ENCODE data around the gene YPEL1. TPM values are rescaled to one million over a fixed set of nuclear protein-coding genes. Genes with fewer than 3 reads are reported as not detected.
"Not testable (repeated sequence)": the region's sequence is repeated elsewhere in the genome, so short reads cannot be mapped to it uniquely, and the experiment has no call there.

The YPEL1 gene
- total RNA-seq, 2 experiments from 2014 or later, result 0.99 to 1.2 TPM

GRCh38 chr22:21726650-21727049, 8.9 kb downstream of the YPEL1 start:
- DNase-seq (peak; percentile 64), ATAC-seq (peak; percentile 98)
- H3K4me1 Mint-ChIP-seq (ENCODE audit: low read depth), result peaks cover 9% of the 10 kb centered on the region
- ChIA-PET POLR2A (no interaction called here), CTCF (interaction anchor here (0.6 to 1.3 kb wide), 7 partner anchors 9 to 163 kb away, joined by 3 to 6 read pairs (median 3); partner anchors contain the start of gene PPIL2)
- H3K27ac Mint-ChIP-seq, result no peak overlapping the region
- no peaks in the 10 kb centered on the region for H3K9me3 Mint-ChIP-seq
- intact Hi-C loops (cut with micrococcal nuclease), result no loop called here
- no peaks in the 10 kb centered on the region for H3K27me3 Mint-ChIP-seq
- no peak overlapping the region for H3K4me3 Mint-ChIP-seq
- peak; percentile 50 for TF ChIP-seq CTCF (IDR thresholded peaks at IDR 0.05)
- no peaks in the 10 kb centered on the region for H3K36me3 Mint-ChIP-seq (ENCODE audit: low read depth)

DNA sequence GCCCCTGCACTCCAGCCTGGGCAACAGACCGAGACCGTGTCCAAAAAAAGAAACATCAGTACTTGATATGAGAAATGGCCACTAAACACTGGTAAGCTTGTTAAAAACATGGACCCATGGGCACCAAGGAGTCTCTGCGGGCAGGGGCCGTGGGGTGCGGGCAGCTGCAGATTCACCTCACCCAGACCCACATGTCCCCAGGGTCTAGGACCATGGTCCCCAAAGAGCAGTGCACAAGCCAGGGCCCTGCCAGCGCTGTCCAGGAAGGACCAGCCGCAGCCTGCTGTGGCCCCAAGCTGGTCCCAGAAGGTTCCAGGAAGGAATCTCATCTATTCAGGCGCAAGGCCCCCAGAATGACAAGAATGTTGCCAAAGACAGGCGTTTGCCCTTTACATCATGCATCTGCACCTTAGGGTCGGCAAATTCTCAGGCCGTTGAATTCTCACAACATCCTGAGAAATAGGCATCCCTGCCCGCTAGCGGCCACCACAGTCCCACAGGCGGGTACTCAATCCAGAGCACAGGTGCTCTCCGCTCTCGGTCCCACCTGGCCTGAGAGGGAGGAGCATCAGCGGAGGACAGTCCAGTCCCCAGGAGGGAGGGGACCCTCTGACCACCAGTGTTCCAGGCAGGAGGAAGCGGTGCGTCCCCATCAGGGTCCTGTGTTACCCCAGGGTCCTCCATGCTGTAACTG, 9.5 kb downstream of the YPEL1 start:
- intact Hi-C loops (cut with micrococcal nuclease), result no loop called here
- TF ChIP-seq CTCF (IDR thresholded peaks at IDR 0.05), result no peak
- CTCF ChIA-PET, result interaction anchor here (0.6 to 1.3 kb wide), 7 partner anchors 9 to 164 kb away, joined by 3 to 6 read pairs (median 3); partner anchors contain the start of gene PPIL2
- Mint-ChIP-seq H3K27ac (no peak overlapping the region), H3K27me3 (no peaks in the 10 kb centered on the region), H3K4me3 (no peak overlapping the region), H3K4me1 (ENCODE audit: low read depth) (peaks cover 9% of the 10 kb centered on the region), H3K36me3 (ENCODE audit: low read depth) (no peaks in the 10 kb centered on the region), H3K9me3 (no peaks in the 10 kb centered on the region)
- ATAC-seq (no peak), DNase-seq (no peak)
- POLR2A ChIA-PET, result no interaction called here

DNA sequence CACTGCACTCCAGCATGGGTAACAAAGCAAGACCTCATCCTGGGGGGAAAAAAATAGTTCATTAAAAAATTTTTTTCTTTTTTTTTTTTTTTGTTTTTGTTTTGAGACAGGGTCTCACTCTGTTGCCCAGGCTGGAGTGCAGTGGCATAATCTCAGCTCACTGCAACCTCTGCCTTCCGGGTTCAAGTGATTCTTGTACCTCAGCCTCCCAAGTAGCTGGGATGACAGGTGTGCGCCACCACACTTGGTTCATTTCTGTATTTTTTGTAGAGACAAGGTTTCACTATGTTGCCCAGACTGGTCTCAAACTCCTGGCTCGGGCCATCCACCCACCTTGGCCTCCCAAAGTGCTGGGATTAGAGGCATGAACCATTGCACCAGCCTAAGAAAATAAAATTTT, 11.1 kb downstream of the YPEL1 start:
- CTCF ChIA-PET; H3K4me3 Mint-ChIP-seq; POLR2A ChIA-PET; H3K36me3 Mint-ChIP-seq (ENCODE audit: low read depth); H3K4me1 Mint-ChIP-seq (ENCODE audit: low read depth); H3K27me3 Mint-ChIP-seq; ATAC-seq; DNase-seq; H3K9me3 Mint-ChIP-seq; H3K27ac Mint-ChIP-seq; intact Hi-C loops (cut with micrococcal nuclease): not testable (repeated sequence)

DNA sequence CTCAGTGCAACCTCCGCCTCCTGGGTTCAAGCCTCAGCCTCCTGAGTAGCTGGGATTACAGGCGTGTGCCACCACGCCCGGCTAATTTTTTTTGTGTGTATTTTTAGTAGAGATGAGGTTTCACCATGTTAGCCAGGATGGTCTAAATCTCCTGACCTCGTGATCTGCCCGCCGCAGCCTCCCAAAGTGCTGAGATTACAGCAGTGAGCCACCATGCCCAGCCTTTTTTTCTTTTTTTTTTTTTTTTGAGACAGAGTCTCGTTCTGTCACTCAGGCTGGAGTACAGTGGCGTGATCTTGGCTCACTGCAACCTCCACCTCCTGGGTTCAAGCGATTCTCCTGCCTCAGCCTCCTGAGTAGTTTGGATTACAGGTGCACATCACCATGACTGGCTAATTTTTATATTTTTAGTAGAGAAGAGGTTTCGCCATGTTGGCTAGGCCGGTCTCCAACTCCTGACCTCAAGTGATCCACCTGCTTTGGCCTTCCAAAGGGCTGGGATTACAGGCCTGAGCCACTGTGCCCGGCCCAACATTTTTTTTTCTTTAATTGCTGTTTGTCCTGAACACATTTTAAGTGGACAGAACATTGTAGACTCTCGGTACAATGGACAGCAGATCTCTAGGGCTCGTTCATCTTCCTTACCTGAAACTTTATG, 14.3 kb downstream of the YPEL1 start:
- H3K4me1 Mint-ChIP-seq (ENCODE audit: low read depth); H3K4me3 Mint-ChIP-seq; H3K36me3 Mint-ChIP-seq (ENCODE audit: low read depth); DNase-seq; POLR2A ChIA-PET; H3K9me3 Mint-ChIP-seq; H3K27ac Mint-ChIP-seq; H3K27me3 Mint-ChIP-seq; ATAC-seq; intact Hi-C loops (cut with micrococcal nuclease): not testable (repeated sequence)
- CTCF ChIA-PET, result interaction anchor here (0.9 kb wide), 1 partner anchor 217 kb away, joined by 3 read pairs; no protein-coding TSS in a partner anchor

DNA sequence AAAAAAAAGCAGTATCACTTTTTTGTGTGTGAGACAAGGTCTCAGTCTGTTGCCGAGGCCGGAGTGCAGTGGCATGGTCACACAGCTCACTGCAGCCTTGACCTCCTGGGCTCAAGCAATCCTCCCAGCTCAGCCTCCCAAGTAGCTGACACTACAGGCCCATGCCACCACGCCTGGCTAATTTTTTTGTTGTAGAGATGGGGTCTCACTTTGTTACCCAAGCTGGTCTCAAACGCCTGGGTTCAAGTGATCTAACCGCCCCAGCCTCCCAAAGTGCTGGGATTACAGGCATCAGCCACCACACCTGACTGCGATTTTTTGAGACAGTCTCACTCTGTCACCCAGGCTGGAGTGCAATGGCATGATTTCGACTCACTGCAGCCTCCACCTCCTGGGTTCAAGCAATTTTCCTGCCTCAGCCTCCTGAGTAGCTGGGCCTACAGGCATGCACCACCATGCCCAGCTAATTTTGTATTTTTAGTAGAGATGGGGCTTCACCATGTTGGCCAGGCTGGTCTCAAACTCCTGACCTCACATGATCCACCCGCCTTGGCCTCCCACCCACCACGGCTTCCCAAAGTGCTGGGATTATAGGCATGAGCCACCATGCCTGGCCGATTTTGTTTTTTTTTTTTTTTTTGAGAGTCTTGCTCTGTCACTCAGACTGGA, 15.3 kb downstream of the YPEL1 start:
- DNase-seq; H3K4me3 Mint-ChIP-seq; H3K27me3 Mint-ChIP-seq; H3K27ac Mint-ChIP-seq; ATAC-seq; intact Hi-C loops (cut with micrococcal nuclease); H3K36me3 Mint-ChIP-seq (ENCODE audit: low read depth); H3K9me3 Mint-ChIP-seq; H3K4me1 Mint-ChIP-seq (ENCODE audit: low read depth): not testable (repeated sequence)
- ChIA-PET POLR2A (interaction anchor here (0.8 kb wide), 1 partner anchor 39 kb away, joined by 3 read pairs; no protein-coding TSS in a partner anchor), CTCF (interaction anchor here (0.9 to 1.1 kb wide), 2 partner anchors 10 to 218 kb away, joined by 3 to 5 read pairs; no protein-coding TSS in a partner anchor)

DNA sequence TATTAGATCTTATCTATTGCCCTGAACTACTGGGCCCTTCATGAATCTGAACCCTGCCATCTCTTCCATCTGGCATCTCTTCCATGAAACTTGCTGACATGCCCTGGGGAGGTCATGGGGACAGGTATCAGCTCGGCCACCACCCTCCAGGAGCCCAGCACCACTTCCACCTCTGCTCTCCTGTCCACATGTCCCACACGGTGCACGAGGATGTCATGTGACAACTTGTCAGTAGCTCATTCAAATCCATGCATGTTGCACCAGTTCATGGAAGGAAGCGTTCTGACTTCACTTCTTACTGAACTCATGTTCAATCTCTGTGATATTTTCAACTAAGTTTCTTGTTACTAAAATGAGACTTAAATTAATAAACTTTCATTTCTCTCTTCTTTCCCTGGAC, 16.6 kb downstream of the YPEL1 start:
- H3K4me1 Mint-ChIP-seq (ENCODE audit: low read depth), result peaks cover 2% of the 10 kb centered on the region
- intact Hi-C loops (cut with micrococcal nuclease), result loop anchor here (5.0 kb wide), 1 partner anchor 52 kb away; the partner anchor contains the start of gene PPIL2
- no peaks in the 10 kb centered on the region for H3K9me3 Mint-ChIP-seq
- TF ChIP-seq CTCF (IDR thresholded peaks at IDR 0.05), result no peak
- ChIA-PET POLR2A (no interaction called here), CTCF (interaction anchor here (0.9 to 1.5 kb wide), 3 partner anchors 9 to 234 kb away, joined by 3 to 5 read pairs (median 5); partner anchors contain the start of gene PPM1F)
- no peak overlapping the region for H3K4me3 Mint-ChIP-seq
- DNase-seq, result no peak
- H3K36me3 Mint-ChIP-seq (ENCODE audit: low read depth), result no peaks in the 10 kb centered on the region
- H3K27ac Mint-ChIP-seq, result no peak overlapping the region
- no peak for ATAC-seq
- no peaks in the 10 kb centered on the region for H3K27me3 Mint-ChIP-seq

Data from activated CD8-positive, alpha-beta T cell treated with anti-CD3 and anti-CD28 coated beads for 36 hours (primary cell).